C4-2B (cell line): ENCODE measurements around the gene TUBA8.
"Not testable (repeated sequence)": the region's sequence is repeated elsewhere in the genome, so short reads cannot be mapped to it uniquely, and the experiment has no call there.

Source experiments
- H3K27ac ChIP-seq: fragments of 450-650 bp; 2 replicates; pipeline ENCODE4 v1.5.1; 2017
- ZFX ChIP-seq: fragments of 450-650 bp; IDR thresholded peaks from 2 replicates; pipeline ENCODE4 v1.6.1; 2017
- TF ChIP-seq, protein P1 (sequence below): fragments of 450-650 bp; conservative IDR thresholded peaks from 2 replicates; pipeline ENCODE4 v1.5.1; 2017; ENCODE audit warnings: mild to moderate bottlenecking

TUBA8 gene

DNA sequence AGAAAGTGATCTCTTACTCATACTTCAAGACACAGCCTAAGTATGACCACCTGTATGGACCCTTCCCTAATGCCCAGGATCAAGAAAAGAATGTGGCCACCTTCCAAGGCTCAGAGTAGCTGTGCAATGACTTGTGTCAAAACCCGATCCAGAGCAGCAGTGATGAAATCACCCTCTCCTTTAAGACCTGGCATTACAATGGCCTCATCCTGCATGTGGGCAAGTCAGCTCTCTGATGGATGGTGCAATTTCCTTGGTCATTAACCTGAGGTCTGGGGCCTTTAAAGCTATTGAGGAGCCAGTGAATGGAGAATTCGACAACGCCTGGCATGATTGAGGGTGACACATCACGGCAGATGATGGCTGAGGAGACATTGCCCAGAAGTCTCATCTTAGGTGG is 9.1 kb upstream of the TUBA8 start:
- TF ChIP-seq, protein P1, sequence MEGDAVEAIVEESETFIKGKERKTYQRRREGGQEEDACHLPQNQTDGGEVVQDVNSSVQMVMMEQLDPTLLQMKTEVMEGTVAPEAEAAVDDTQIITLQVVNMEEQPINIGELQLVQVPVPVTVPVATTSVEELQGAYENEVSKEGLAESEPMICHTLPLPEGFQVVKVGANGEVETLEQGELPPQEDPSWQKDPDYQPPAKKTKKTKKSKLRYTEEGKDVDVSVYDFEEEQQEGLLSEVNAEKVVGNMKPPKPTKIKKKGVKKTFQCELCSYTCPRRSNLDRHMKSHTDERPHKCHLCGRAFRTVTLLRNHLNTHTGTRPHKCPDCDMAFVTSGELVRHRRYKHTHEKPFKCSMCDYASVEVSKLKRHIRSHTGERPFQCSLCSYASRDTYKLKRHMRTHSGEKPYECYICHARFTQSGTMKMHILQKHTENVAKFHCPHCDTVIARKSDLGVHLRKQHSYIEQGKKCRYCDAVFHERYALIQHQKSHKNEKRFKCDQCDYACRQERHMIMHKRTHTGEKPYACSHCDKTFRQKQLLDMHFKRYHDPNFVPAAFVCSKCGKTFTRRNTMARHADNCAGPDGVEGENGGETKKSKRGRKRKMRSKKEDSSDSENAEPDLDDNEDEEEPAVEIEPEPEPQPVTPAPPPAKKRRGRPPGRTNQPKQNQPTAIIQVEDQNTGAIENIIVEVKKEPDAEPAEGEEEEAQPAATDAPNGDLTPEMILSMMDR: no peak
- no peak for TF ChIP-seq ZFX
- no peak overlapping the region for H3K27ac ChIP-seq

DNA sequence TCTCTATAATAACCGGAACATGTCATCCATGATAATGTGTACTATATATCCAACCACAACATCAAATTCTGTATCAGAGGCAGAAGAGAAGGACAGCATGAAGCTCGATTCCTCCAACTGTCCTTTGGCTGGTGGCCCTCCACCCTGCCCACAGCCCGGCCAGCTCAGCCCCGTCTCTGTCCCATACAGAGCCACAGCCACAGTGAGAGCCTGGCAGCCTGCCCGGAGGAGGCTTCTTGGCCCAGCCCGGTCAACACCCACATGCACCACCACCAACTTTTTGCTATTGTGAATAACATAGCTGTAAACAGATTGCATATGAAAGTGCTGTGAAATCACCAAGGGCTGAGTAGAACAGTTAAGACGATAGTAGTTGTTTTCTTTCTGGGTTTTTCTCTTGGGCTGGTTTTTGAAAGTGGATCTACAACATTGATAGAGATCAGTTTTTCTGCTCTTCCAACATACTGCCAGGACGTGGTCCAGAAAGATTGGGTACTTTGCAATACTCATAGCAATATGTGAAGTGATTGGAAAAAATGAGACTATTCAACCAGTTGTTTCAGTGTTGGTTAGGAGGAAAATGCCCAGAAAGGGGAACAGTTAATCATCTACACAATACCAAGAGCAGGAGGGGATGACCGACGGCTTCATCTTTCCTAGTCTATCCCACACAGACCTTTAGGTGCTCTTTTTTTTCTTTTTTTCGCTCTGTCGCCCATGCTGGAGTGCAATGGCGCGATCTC is 6.9 kb upstream of the TUBA8 start:
- no peak overlapping the region for H3K27ac ChIP-seq
- no peak for TF ChIP-seq ZFX
- TF ChIP-seq, protein P1: no peak

DNA sequence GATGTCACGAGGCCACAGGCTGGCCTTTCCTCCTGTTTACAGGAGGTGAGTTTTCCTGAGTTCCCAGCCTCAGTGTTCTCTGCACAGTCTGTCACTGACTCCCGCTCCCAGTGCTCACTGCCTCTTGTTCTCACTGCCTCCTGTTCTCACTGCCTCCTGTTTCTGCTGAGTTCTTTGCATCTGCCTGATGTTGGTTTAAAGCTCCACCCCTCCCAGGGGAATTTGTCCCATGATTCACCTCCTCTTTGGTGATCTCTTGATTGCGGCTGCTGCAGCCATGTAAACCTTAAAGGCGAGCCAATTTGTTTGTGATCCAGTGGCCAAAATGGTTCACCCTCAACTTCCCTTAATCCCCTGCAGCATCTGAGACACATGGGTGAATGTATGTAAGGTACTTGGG is 6.0 kb upstream of the TUBA8 start:
- TF ChIP-seq, protein P1: no peak
- no peak for TF ChIP-seq ZFX
- H3K27ac ChIP-seq: no peak overlapping the region

DNA sequence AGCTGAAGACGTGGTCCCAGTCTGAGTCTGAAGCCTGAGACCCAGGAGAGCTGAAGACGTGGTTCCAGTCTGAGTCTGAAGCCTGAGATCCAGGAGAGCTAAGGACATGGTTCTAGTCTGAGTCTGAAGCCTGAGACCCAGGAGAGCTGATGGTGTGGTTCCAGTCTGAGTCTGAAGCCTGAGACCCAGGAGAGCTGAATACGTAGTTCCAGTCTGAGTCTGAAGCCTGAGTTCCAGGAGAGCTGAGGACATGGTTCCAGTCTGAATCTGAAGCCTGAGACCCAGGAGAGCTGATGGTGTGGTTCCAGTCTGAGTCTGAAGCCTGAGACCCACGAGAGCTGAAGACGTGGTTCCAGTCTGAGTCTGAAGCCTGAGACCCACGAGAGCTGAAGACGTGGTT is 4.6 kb upstream of the TUBA8 start:
- not testable (repeated sequence) for H3K27ac ChIP-seq

DNA sequence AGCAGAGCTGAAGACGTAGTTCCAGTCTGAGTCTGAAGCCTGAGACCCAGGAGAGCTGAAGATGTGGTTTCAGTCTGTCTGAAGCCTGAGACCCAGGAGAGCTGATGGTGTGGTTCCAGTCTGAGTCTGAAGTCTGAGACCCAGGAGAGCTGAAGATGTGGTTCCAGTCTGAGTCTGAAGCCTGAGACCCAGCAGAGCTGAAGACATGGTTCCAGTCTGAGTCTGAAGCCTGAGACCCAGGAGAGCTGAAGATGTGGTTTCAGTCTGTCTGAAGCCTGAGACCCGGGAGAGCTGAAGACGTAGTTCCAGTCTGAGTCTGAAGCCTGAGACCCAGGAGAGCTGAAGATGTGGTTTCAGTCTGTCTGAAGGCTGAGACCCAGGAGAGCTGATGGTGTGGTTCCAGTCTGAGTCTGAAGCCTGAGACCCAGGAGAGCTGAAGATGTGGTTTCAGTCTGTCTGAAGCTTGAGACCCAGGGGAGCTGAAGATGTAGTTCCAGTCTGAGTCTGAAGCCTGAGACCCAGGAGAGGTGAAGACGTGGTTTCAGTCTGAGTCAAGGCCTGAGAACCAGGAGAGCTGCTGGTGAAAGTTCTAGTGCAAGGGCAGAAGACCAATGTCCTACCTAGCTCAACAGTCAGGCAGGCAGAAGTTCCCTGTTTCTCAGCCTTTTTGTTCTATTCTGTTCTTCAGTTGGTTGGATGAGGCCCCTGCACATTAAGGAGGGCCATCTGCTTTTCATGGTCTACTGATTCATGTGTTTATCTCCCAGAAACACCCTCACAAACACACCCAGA is 3.9 kb upstream of the TUBA8 start:
- H3K27ac ChIP-seq: not testable (repeated sequence)

DNA sequence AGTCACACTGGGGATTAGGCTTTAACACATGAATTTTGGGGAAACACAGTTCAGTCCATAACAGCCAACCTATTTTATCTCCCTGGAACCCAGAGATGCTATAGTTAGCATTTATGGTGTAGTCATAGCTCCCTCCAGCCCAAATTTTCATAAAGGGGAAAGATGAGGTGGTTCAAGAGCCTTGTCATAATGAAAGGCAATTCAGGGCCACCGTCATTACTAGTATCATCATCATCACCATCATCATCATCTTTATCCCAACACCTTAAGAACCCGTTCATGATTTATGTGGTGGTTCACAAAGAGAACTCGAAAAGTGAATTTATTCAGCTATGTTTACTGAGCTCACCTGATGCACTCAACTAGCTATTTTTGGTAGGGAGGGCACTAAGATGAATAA is 2.4 kb upstream of the TUBA8 start:
- no peak for TF ChIP-seq ZFX
- TF ChIP-seq, protein P1: no peak

DNA sequence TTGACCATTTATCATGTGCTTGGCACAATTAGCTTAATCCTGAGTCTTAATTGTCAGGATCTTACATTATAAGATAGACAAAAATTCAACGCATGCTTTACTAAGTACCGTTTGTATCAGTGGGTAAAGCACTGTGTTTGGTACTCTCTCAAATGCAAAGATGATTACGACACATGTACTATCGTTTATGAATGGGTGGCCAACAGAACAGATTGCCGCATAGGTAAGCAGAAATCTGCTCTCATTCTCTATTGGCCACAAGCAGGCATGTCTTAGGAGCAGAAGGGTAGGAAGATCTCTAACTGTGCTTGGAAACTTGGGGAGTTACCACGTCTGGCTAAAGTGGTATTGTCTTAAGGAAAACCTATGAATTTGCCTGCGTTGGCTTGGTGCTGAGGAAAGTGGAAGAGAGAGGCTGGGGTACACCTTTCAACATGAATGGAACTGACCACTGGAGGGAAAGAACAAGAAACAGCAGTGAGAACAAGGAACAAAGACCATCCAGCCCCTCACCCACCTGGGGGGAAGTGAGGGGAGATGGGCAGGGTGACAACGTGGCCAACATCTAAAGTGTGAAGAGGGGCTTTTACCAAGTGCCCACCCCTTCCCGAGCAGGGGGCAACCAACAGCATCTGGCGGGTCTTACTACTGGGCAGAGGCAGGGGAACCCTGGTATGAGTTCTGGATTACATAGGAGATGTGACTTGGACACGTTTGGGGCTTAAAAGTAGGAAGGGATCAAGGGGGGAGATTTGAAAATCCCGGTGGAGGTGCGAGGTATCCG is 1.0 kb upstream of the TUBA8 start:
- H3K27ac ChIP-seq: no peak overlapping the region; the same call in 1 of the 2 replicates
- TF ChIP-seq ZFX: no peak
- TF ChIP-seq, protein P1: no peak

More for the DNA sequence above, 2.4 kb upstream of the TUBA8 start:
- H3K27ac ChIP-seq: no peak overlapping the region

DNA sequence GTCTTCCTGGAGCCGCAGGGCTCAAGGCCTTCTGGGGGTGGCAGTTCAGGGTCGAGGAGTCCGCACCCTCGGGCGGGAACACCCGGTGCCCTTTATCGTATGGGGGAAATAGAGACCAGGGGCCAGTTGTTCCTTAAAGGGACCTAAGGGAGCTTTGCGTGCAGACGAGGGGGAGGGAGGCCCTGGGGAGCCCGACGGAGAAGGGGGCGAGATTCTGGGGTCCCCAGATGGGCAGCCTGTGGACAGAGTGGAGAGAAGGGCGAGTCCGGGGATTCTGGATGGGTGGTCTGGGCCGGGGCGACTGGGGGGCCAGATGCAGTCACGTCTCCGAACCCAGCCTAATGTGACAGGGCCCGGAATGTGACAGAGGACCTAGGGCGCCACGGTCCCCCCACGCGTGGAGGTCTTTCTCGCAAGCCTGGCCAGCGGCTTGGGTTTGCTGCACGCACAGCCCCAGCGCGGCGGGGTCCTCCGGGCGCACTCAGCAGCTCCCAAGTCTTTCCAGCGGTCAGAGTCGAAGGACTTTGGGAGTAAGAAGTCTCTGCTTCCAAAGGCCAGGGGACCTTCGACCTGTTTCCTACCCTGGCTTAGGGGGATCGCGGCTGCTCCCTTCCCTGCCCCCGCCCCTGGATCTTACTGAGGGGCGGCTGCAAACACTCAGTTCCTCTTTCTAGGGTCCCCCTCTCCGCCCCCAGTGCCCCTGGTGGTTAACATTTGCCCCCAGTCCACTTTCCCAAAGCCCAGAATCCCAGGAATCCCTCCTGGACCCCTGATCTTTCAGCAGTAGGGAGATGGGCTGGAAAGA is 547 bp downstream of the TUBA8 start:
- no peak for TF ChIP-seq ZFX
- TF ChIP-seq, protein P1: no peak
- H3K27ac ChIP-seq: no peak overlapping the region
